ENCODE measurements around the gene MYDGF.

The MYDGF gene

GRCh38 chr19:4692251-4693077 is 22.3 kb upstream of the MYDGF start:
- POLR2A ChIA-PET, result no interaction called here
- Histone ChIP-seq H3K27ac (ENCODE audit: insufficient read depth in 1 of 2, low read depth in 1 of 2, low read length in 2 of 2, poor library complexity in 1 of 2, severe bottlenecking in 2 of 2) (no peak overlapping the region), H3K4me3 (ENCODE audit: control insufficient read depth in 1 of 7, extremely low read depth in 1 of 7, insufficient read depth in 4 of 7, low read depth in 2 of 7, low read length in 6 of 7) (no peak overlapping the region), H3K4me1 (ENCODE audit: control extremely low read depth in 1 of 4, control insufficient read depth in 4 of 4, insufficient read depth in 4 of 4, low read length in 3 of 4) (no peaks in the 10 kb centered on the region), H3K9me3 (ENCODE audit: control extremely low read depth in 1 of 5, control insufficient read depth in 4 of 5, insufficient read depth in 2 of 5, low read depth in 1 of 5, low read length in 4 of 5) (no peaks in the 10 kb centered on the region), H3K36me3 (ENCODE audit: control insufficient read depth in 4 of 4, insufficient read depth in 4 of 4, low read length in 3 of 4) (peaks cover 4 to 84% (median 63%) of the 10 kb centered on the region in 4 experiments), H3K27me3 (replicated peaks in 2 of 5; ENCODE audit: control insufficient read depth in 4 of 5, insufficient read depth in 5 of 5, low read length in 4 of 5) (no peaks in the 10 kb centered on the region)
- CTCF ChIA-PET, result no interaction called here
- WGBS (ENCODE audit: insufficient coverage), result 96% methylated on average over 22 of the region's 27 CpGs
- no peak for DNase-seq

GRCh38 chr19:4691373-4691772 is 21.2 kb upstream of the MYDGF start:
- Histone ChIP-seq H3K27me3 (replicated peaks in 2 of 5; ENCODE audit: control insufficient read depth in 4 of 5, insufficient read depth in 5 of 5, low read length in 4 of 5) (no peaks in the 10 kb centered on the region), H3K4me1 (ENCODE audit: control extremely low read depth in 1 of 4, control insufficient read depth in 4 of 4, insufficient read depth in 4 of 4, low read length in 3 of 4) (no peaks in the 10 kb centered on the region), H3K36me3 (ENCODE audit: control insufficient read depth in 4 of 4, insufficient read depth in 4 of 4, low read length in 3 of 4) (peaks cover 4 to 86% (median 64%) of the 10 kb centered on the region in 4 experiments), H3K9me3 (ENCODE audit: control extremely low read depth in 1 of 5, control insufficient read depth in 4 of 5, insufficient read depth in 2 of 5, low read depth in 1 of 5, low read length in 4 of 5) (no peaks in the 10 kb centered on the region), H3K4me3 (ENCODE audit: control insufficient read depth in 1 of 7, extremely low read depth in 1 of 7, insufficient read depth in 4 of 7, low read depth in 2 of 7, low read length in 6 of 7) (no peak overlapping the region), H3K27ac (ENCODE audit: insufficient read depth in 1 of 2, low read depth in 1 of 2, low read length in 2 of 2, poor library complexity in 1 of 2, severe bottlenecking in 2 of 2) (no peak overlapping the region)
- no peak for DNase-seq
- ChIA-PET CTCF (interaction anchor here (0.6 kb wide), 1 partner anchor 53 kb away, joined by 3 read pairs; no protein-coding TSS in a partner anchor), POLR2A (interaction anchor here (0.6 kb wide), 1 partner anchor 174 kb away, joined by 3 read pairs; no protein-coding TSS in a partner anchor)
- 100% methylated on average over 2 of the region's 9 CpGs for WGBS (ENCODE audit: insufficient coverage)

DNA sequence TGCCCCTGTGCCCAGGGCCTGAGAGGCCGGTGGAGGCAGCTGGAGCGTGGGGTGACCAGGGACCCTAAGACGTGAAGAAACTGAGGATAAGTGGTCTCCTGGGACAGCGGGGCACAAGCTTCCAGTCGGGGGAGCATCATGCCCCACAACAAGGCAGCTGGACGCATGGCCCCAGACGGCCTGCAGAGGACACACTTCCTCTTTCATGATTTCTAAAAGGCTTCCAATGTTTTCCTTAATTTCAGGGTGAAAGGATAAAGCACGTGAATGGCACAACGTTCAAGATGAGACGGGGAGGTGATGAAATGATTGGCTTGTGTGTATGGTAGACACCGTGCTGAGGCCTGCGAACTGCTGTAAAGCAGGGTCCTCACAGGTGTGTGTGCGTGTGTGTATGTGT is 20.2 kb upstream of the MYDGF start:
- POLR2A ChIA-PET, result no interaction called here

DNA sequence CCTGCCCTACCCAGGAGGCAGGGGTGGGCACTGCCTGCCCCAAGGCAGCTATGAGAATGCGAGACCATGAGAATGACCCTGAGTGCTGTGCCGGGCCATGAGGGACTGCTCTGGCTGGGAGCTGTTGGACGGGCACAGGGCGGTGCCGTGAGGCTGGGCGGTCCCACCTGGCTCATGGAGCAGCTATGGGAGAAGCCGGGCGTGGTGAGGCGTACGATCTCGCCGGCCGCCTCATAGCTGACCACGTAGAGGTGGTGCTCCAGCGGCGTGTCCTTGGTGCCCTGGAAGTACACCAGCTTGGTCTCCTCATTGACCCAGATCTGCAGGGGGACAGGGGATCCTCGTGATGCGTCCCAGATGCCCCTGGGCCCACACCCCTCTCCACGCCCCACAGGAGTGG is 19.3 kb upstream of the MYDGF start:
- H3K4me3 ChIP-seq (ENCODE audit: control insufficient read depth in 1 of 7, extremely low read depth in 1 of 7, insufficient read depth in 4 of 7, low read depth in 2 of 7, low read length in 6 of 7), result no peak overlapping the region
- peaks cover 4 to 83% (median 62%) of the 10 kb centered on the region in 4 experiments for H3K36me3 ChIP-seq (ENCODE audit: control insufficient read depth in 4 of 4, insufficient read depth in 4 of 4, low read length in 3 of 4)
- no peaks in the 10 kb centered on the region for H3K9me3 ChIP-seq (ENCODE audit: control extremely low read depth in 1 of 5, control insufficient read depth in 4 of 5, insufficient read depth in 2 of 5, low read depth in 1 of 5, low read length in 4 of 5)
- H3K27me3 ChIP-seq (replicated peaks in 2 of 5; ENCODE audit: control insufficient read depth in 4 of 5, insufficient read depth in 5 of 5, low read length in 4 of 5), result no peaks in the 10 kb centered on the region
- POLR2A ChIA-PET, result no interaction called here
- no peak for DNase-seq
- no peak overlapping the region for H3K27ac ChIP-seq (ENCODE audit: insufficient read depth in 1 of 2, low read depth in 1 of 2, low read length in 2 of 2, poor library complexity in 1 of 2, severe bottlenecking in 2 of 2)
- CTCF ChIA-PET, result interaction anchor here (0.6 kb wide), 1 partner anchor 142 kb away, joined by 3 read pairs; no protein-coding TSS in a partner anchor
- WGBS (ENCODE audit: insufficient coverage), result 98% methylated on average over 19 of the region's 19 CpGs
- no peaks in the 10 kb centered on the region for H3K4me1 ChIP-seq (ENCODE audit: control extremely low read depth in 1 of 4, control insufficient read depth in 4 of 4, insufficient read depth in 4 of 4, low read length in 3 of 4)

More for the DNA sequence above, 20.2 kb upstream of the MYDGF start:
- 97% methylated on average over 13 of the region's 13 CpGs for WGBS (ENCODE audit: insufficient coverage)
- Histone ChIP-seq H3K9me3 (ENCODE audit: control extremely low read depth in 1 of 5, control insufficient read depth in 4 of 5, insufficient read depth in 2 of 5, low read depth in 1 of 5, low read length in 4 of 5) (no peaks in the 10 kb centered on the region), H3K36me3 (ENCODE audit: control insufficient read depth in 4 of 4, insufficient read depth in 4 of 4, low read length in 3 of 4) (peaks cover 4 to 85% (median 62%) of the 10 kb centered on the region in 4 experiments), H3K4me3 (ENCODE audit: control insufficient read depth in 1 of 7, extremely low read depth in 1 of 7, insufficient read depth in 4 of 7, low read depth in 2 of 7, low read length in 6 of 7) (no peak overlapping the region), H3K27me3 (replicated peaks in 2 of 5; ENCODE audit: control insufficient read depth in 4 of 5, insufficient read depth in 5 of 5, low read length in 4 of 5) (no peaks in the 10 kb centered on the region), H3K4me1 (ENCODE audit: control extremely low read depth in 1 of 4, control insufficient read depth in 4 of 4, insufficient read depth in 4 of 4, low read length in 3 of 4) (no peaks in the 10 kb centered on the region), H3K27ac (ENCODE audit: insufficient read depth in 1 of 2, low read depth in 1 of 2, low read length in 2 of 2, poor library complexity in 1 of 2, severe bottlenecking in 2 of 2) (no peak overlapping the region)
- no peak for DNase-seq
- CTCF ChIA-PET, result no interaction called here

GRCh38 chr19:4688587-4688986 is 18.4 kb upstream of the MYDGF start:
- Histone ChIP-seq H3K4me1 (ENCODE audit: control extremely low read depth in 1 of 4, control insufficient read depth in 4 of 4, insufficient read depth in 4 of 4, low read length in 3 of 4) (no peaks in the 10 kb centered on the region), H3K36me3 (ENCODE audit: control insufficient read depth in 4 of 4, insufficient read depth in 4 of 4, low read length in 3 of 4) (peaks cover 4 to 83% (median 59%) of the 10 kb centered on the region in 4 experiments), H3K27me3 (replicated peaks in 2 of 5; ENCODE audit: control insufficient read depth in 4 of 5, insufficient read depth in 5 of 5, low read length in 4 of 5) (no peaks in the 10 kb centered on the region), H3K9me3 (ENCODE audit: control extremely low read depth in 1 of 5, control insufficient read depth in 4 of 5, insufficient read depth in 2 of 5, low read depth in 1 of 5, low read length in 4 of 5) (no peaks in the 10 kb centered on the region), H3K27ac (ENCODE audit: insufficient read depth in 1 of 2, low read depth in 1 of 2, low read length in 2 of 2, poor library complexity in 1 of 2, severe bottlenecking in 2 of 2) (no peak overlapping the region), H3K4me3 (ENCODE audit: control insufficient read depth in 1 of 7, extremely low read depth in 1 of 7, insufficient read depth in 4 of 7, low read depth in 2 of 7, low read length in 6 of 7) (no peak overlapping the region)
- 97% methylated on average over 22 of the region's 26 CpGs for WGBS (ENCODE audit: insufficient coverage)
- ChIA-PET CTCF (no interaction called here), POLR2A (no interaction called here)
- no peak for DNase-seq

GRCh38 chr19:4687396-4687795 is 17.3 kb upstream of the MYDGF start:
- Histone ChIP-seq H3K36me3 (ENCODE audit: control insufficient read depth in 4 of 4, insufficient read depth in 4 of 4, low read length in 3 of 4) (peaks cover 4 to 83% (median 57%) of the 10 kb centered on the region in 4 experiments), H3K4me1 (ENCODE audit: control extremely low read depth in 1 of 4, control insufficient read depth in 4 of 4, insufficient read depth in 4 of 4, low read length in 3 of 4) (no peaks in the 10 kb centered on the region), H3K27me3 (replicated peaks in 2 of 5; ENCODE audit: control insufficient read depth in 4 of 5, insufficient read depth in 5 of 5, low read length in 4 of 5) (no peaks in the 10 kb centered on the region), H3K27ac (ENCODE audit: insufficient read depth in 1 of 2, low read depth in 1 of 2, low read length in 2 of 2, poor library complexity in 1 of 2, severe bottlenecking in 2 of 2) (no peak overlapping the region), H3K9me3 (ENCODE audit: control extremely low read depth in 1 of 5, control insufficient read depth in 4 of 5, insufficient read depth in 2 of 5, low read depth in 1 of 5, low read length in 4 of 5) (no peaks in the 10 kb centered on the region), H3K4me3 (ENCODE audit: control insufficient read depth in 1 of 7, extremely low read depth in 1 of 7, insufficient read depth in 4 of 7, low read depth in 2 of 7, low read length in 6 of 7) (no peak overlapping the region)
- 97% methylated on average over 10 of the region's 11 CpGs for WGBS (ENCODE audit: insufficient coverage)
- ChIA-PET CTCF (no interaction called here), POLR2A (no interaction called here)
- DNase-seq, result no peak

- 97% methylated on average over 10 of the region's 10 CpGs for WGBS (ENCODE audit: insufficient coverage)
- peaks cover 4 to 82% (median 57%) of the 10 kb centered on the region in 4 experiments for H3K36me3 ChIP-seq (ENCODE audit: control insufficient read depth in 4 of 4, insufficient read depth in 4 of 4, low read length in 3 of 4)
- H3K4me1 ChIP-seq (ENCODE audit: control extremely low read depth in 1 of 4, control insufficient read depth in 4 of 4, insufficient read depth in 4 of 4, low read length in 3 of 4), result no peaks in the 10 kb centered on the region
- no peaks in the 10 kb centered on the region for H3K27me3 ChIP-seq (replicated peaks in 2 of 5; ENCODE audit: control insufficient read depth in 4 of 5, insufficient read depth in 5 of 5, low read length in 4 of 5)
- H3K4me3 ChIP-seq (ENCODE audit: control insufficient read depth in 1 of 7, extremely low read depth in 1 of 7, insufficient read depth in 4 of 7, low read depth in 2 of 7, low read length in 6 of 7), result no peak overlapping the region
- H3K27ac ChIP-seq (ENCODE audit: insufficient read depth in 1 of 2, low read depth in 1 of 2, low read length in 2 of 2, poor library complexity in 1 of 2, severe bottlenecking in 2 of 2), result no peak overlapping the region
- no peaks in the 10 kb centered on the region for H3K9me3 ChIP-seq (ENCODE audit: control extremely low read depth in 1 of 5, control insufficient read depth in 4 of 5, insufficient read depth in 2 of 5, low read depth in 1 of 5, low read length in 4 of 5)
- ChIA-PET CTCF (no interaction called here), POLR2A (no interaction called here)
- no peak for DNase-seq
Measured at GRCh38 chr19:4686700-4687099, 16.6 kb upstream of the MYDGF start.

Data from common myeloid progenitor, CD34-positive (primary cell).